GM12891 (cell line): ENCODE data around the gene OR1C1.

Experiments used
- POLR2A ChIP-seq: IDR thresholded peaks from 2 replicates; pipeline ENCODE4 v1.6.1; 2011; ENCODE audit warnings: low read depth, low read length, control low read depth
- POLR2AphosphoS5 ChIP-seq: IDR thresholded peaks from 2 replicates; pipeline ENCODE4 v1.6.1; 2011; ENCODE audit warnings: low read depth, low read length, control low read depth
- POU2F2 ChIP-seq: IDR thresholded peaks from 2 replicates; pipeline ENCODE4 v1.6.1; 2011; ENCODE audit warnings: low read depth, mild to moderate bottlenecking, control low read depth, low read length, moderate library complexity

DNA sequence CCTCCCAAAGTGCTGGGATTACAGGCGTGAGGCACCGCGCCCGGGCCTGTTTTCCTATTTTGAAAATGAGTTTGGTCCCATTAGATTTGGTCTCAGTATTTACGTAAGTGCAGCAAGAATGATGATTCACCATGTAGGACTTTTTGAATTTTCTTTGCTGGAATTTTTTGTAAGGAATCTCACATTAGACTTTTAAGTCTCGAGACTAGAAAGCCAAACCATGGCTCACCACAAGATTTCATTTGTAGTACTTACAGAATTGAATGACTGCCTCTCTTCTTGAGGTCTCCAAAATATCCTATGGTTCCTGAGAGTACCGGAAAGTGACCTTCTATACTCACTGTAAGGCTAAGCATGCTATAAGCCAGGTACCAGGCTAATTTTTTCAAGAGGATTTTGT is 12.7 kb downstream of the OR1C1 start:
- TF ChIP-seq POU2F2 (no peak), POLR2A (no peak), POLR2AphosphoS5 (no peak)
